Measurements from ENCODE around the gene FAM177B.

The FAM177B gene

GRCh38 chr1:222736972-222737371 is at the start of gene FAM177B:
FAM177B (plus strand) TSS chr1:222737202; CDS start chr1:222746546, 9,344 bp downstream.
- no peak for TF ChIP-seq CTCF (IDR thresholded peaks at IDR 0.05; ENCODE audit: low read depth, low read length)
- H3K4me3 ChIP-seq (ENCODE audit: low read depth, low read length): no peak within 1 kb of the TSS

DNA sequence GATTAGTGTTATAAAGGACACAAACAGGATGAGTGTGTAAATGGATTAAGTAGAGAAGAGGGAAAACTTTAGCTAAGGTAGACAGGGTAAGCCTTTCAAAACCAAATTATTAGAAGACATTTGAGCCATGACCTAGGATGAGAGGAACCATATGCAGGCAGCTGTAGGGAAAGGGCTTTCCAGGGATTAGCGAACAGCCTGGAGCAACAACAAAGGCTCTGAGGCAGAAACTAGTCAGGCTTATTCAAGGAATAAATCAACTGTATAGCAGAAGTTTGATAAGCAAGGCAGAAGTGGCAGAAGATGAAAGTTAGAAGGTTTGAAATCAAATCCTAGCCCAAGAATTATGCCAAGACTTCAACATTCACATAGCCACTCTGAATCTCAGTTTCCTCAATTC is 46.0 kb upstream of the FAM177B start:
- no peak for TF ChIP-seq CTCF (IDR thresholded peaks at IDR 0.05; ENCODE audit: low read depth, low read length)
- H3K4me3 ChIP-seq (ENCODE audit: low read depth, low read length): no peak overlapping the region

DNA sequence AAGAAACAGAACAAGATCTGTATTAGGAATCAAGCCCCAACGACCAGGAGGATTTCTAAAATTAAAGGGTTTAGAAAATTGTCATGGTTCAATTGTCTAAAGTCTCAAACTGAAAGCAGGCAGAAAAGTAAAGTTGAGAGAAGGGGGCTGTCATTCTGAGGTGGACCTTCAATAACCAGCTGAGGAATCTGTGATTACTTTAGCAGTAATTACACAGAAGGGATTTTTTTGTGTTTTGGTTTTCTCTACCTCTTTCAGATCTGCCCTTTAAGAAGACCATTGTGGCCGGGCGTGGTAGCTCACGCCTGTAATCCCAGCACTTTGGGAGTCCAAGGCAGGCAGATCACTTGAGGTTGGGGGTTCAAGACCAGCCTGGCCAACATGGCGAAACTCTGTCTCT is 42.1 kb upstream of the FAM177B start:
- H3K4me3 ChIP-seq (ENCODE audit: low read depth, low read length): no peak overlapping the region
- TF ChIP-seq CTCF (IDR thresholded peaks at IDR 0.05; ENCODE audit: low read depth, low read length): no peak

DNA sequence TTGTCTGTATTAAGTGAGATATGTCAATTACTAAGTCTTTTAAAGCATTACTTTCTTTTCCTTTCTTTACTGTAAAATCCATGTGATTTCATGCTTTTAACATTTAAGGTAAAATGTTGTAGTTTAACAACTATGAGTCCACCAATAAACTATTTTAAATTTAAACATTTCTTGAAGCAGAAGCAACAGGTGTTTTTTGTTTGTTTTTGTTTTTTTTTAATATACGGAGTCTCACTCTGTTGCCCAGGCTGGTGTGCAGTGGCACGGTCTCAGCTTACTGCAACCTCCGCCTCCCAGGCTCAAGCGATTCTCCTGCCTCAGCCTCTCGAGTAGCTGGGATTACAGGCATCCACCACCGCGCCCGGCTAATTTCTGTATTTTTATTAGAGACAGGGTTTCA is 40.3 kb upstream of the FAM177B start:
- H3K4me3 ChIP-seq (ENCODE audit: low read depth, low read length): no peak overlapping the region
- no peak for TF ChIP-seq CTCF (IDR thresholded peaks at IDR 0.05; ENCODE audit: low read depth, low read length)

DNA sequence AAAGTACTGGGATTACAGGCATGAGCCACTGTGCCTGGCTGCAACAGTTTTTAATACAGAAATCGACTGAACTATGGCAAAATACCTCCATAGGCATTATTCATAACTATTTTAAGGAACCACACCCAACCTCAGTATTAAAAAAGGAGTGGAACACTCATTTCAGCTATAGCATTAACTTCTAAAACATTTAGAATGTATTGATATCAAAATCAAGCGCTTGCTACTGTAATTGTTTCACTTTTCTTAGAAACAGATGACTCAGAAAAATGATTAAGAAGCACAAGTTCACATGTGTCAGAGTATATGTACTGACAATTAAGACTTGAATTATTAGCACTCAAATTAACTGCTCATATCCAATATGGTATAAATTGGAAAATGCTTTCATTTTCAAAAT is 39.8 kb upstream of the FAM177B start:
- H3K4me3 ChIP-seq (ENCODE audit: low read depth, low read length): no peak overlapping the region

GRCh38 chr1:222697826-222698225 is 39.2 kb upstream of the FAM177B start:
- H3K4me3 ChIP-seq (ENCODE audit: low read depth, low read length): no peak overlapping the region
- no peak for TF ChIP-seq CTCF (IDR thresholded peaks at IDR 0.05; ENCODE audit: low read depth, low read length)

More for the DNA sequence above, 39.8 kb upstream of the FAM177B start:
- TF ChIP-seq CTCF (IDR thresholded peaks at IDR 0.05; ENCODE audit: low read depth, low read length): no peak

- no peak overlapping the region for H3K4me3 ChIP-seq (ENCODE audit: low read depth, low read length)
- no peak for TF ChIP-seq CTCF (IDR thresholded peaks at IDR 0.05; ENCODE audit: low read depth, low read length)
Measured at GRCh38 chr1:222702210-222702609, 34.8 kb upstream of the FAM177B start.
